Endothelial cell of umbilical vein (primary cell): Measurements from ENCODE around the gene SELENBP1. TPM values are rescaled to one million over a fixed set of nuclear protein-coding genes. Genes with fewer than 3 reads are reported as not detected.

ENCODE experiments used
- BruUV-seq: library from RNA; stranded (reverse); fragments of 400-500 nt; replicated peaks from 2 replicates; lab custom pipeline; 2021; lab: Mats Ljungman, UMichigan
- CTCF ChIA-PET: fragments of 300-600, 350-600 bp; sonication (Branson Sonifier 250); formaldehyde crosslinking; loops from one replicate; lab custom pipeline; 2021; ENCODE audit warnings: antibody characterized with exemption, inconsistent platforms; lab: Charles Lee
- POLR2A ChIA-PET: fragments of 300-600, 350-600 bp; sonication (Branson Sonifier 250); formaldehyde crosslinking; loops from one replicate; lab custom pipeline; 2021; ENCODE audit warnings: antibody characterized with exemption, inconsistent platforms; lab: Charles Lee
- DNase-seq: peaks from one replicate; pipeline ENCODE4 v3.0.0-alpha.2; 2011; ENCODE audit warnings: low read depth, low spot score
- FAIRE-seq: peaks from 2 replicates; lab custom pipeline; 2011; peaks lifted over from hg19 to GRCh38; lab: Jason Lieb, UNC
- H2AFZ ChIP-seq: 2 replicates; pipeline ENCODE4 v1.6.0; 2012; ENCODE audit warnings: low read depth, low read length, control low read depth, inconsistent platforms
- H3K27ac ChIP-seq: 2 replicates; pipeline ENCODE4 v1.5.1; 2011; ENCODE audit warnings: low read depth, mild to moderate bottlenecking, control low read depth, low read length, moderate library complexity; ENCODE audit not compliant: insufficient read depth
- H3K27me3 ChIP-seq, 2 experiments: 2 replicates each; pipeline versions ENCODE4 v1.6.0 to v1.6.1; 2011; ENCODE audit warnings: low read length in 2 of 2, mixed read lengths in 1 of 2; ENCODE audit not compliant: control insufficient read depth in 2 of 2, insufficient read depth in 2 of 2
- H3K36me3 ChIP-seq, 2 experiments: 2 replicates in 1 of 2; 3 replicates in 1 of 2; pipeline ENCODE4 v1.5.1; 2011; ENCODE audit warnings: low read length in 2 of 2, mild to moderate bottlenecking in 1 of 2, moderate library complexity in 1 of 2; ENCODE audit not compliant: control insufficient read depth in 2 of 2, insufficient read depth in 2 of 2; ENCODE audit errors: extremely low read depth in 1 of 2
- H3K4me1 ChIP-seq: 3 replicates; pipeline ENCODE4 v1.5.1; 2011; ENCODE audit warnings: mild to moderate bottlenecking, low read length; ENCODE audit not compliant: control insufficient read depth, insufficient read depth; ENCODE audit errors: extremely low read depth
- H3K4me2 ChIP-seq: 2 replicates; pipeline ENCODE4 v1.6.1; 2011; ENCODE audit warnings: low read length, control low read depth, mixed read lengths; ENCODE audit not compliant: insufficient read depth
- H3K4me3 ChIP-seq, 3 experiments: fragments of 200-600 bp in 1 of 3; sonication (generic), shearing (Covaris generic) in 1 of 3; replicated peaks in 1 of 3; 2 replicates each; pipeline ENCODE4 v1.5.1; 2011 to 2016; ENCODE audit warnings: control low read depth in 3 of 3, low read length in 3 of 3, mild to moderate bottlenecking in 2 of 3, inconsistent platforms in 1 of 3, low read depth in 1 of 3, moderate library complexity in 1 of 3; ENCODE audit not compliant: insufficient read depth in 1 of 3
- H3K79me2 ChIP-seq: 2 replicates; pipeline ENCODE4 v1.6.0; 2012; ENCODE audit warnings: low read length, inconsistent platforms; ENCODE audit not compliant: control insufficient read depth, insufficient read depth
- H3K9ac ChIP-seq: replicated peaks from 2 replicates; pipeline ENCODE3; 2011; ENCODE audit warnings: low read length, control low read depth; ENCODE audit not compliant: insufficient read depth; ENCODE audit errors: extremely low read depth
- H3K9me1 ChIP-seq: replicated peaks from 3 replicates; pipeline ENCODE4 v1.6.0; 2011; ENCODE audit warnings: mild to moderate bottlenecking, low read length; ENCODE audit not compliant: control insufficient read depth, insufficient read depth; ENCODE audit errors: extremely low read depth
- H3K9me3 ChIP-seq: replicated peaks from 2 replicates; pipeline ENCODE4 v1.5.1; 2012; ENCODE audit warnings: low read length, inconsistent platforms; ENCODE audit not compliant: control insufficient read depth, insufficient read depth
- H4K20me1 ChIP-seq: replicated peaks from 2 replicates; pipeline ENCODE3; 2011; ENCODE audit warnings: mild to moderate bottlenecking, low read length; ENCODE audit not compliant: control insufficient read depth, insufficient read depth; ENCODE audit errors: extremely low read depth
- EZH2 ChIP-seq: IDR thresholded peaks from 2 replicates; pipeline ENCODE4 v1.6.1; 2012; ENCODE audit warnings: borderline replicate concordance, low read depth, mild to moderate bottlenecking, moderate library complexity, low read length, inconsistent platforms; ENCODE audit not compliant: severe bottlenecking
- GATA2 ChIP-seq: IDR thresholded peaks from 2 replicates; pipeline ENCODE4 v1.7.0; 2011; ENCODE audit warnings: low read depth, mild to moderate bottlenecking, moderate library complexity, mixed read lengths, low read length; ENCODE audit not compliant: insufficient read length, insufficient read depth
- JUN ChIP-seq: IDR thresholded peaks from 2 replicates; pipeline ENCODE4 v1.6.1; 2011; ENCODE audit warnings: borderline replicate concordance, low read depth; ENCODE audit not compliant: insufficient read length, insufficient read depth
- POLR2A ChIP-seq: IDR thresholded peaks from 2 replicates; pipeline ENCODE4 v1.6.1; 2012; ENCODE audit warnings: low read depth, mild to moderate bottlenecking, control low read depth, low read length
- POLR2AphosphoS5 ChIP-seq: IDR thresholded peaks from 2 replicates; pipeline ENCODE4 v1.6.1; 2012; ENCODE audit warnings: low read depth, mild to moderate bottlenecking, control low read depth, low read length, moderate library complexity; ENCODE audit not compliant: insufficient read depth
- dilution Hi-C: fragments of 300-500 bp; cut with MboI; formaldehyde crosslinking; loops from one replicate; pipeline ENCODE4 v1.15.0; 2019; ENCODE audit warnings: low sequenced_read_pairs; ENCODE audit not compliant: extremely low pct_ligation_motif_present
- intact Hi-C: fragments of 100-400 bp; cut with micrococcal nuclease; formaldehyde crosslinking; loops from one replicate; pipeline ENCODE4 v1.10.0; 2022
- polyA plus RNA-seq, 4 experiments: library from polyadenylated mRNA; depleted of rRNA in 3 of 4; stranded (reverse) in 3 of 4; unstranded in 1 of 4; fragments of >200 nt; gene quantifications; 2 replicates each; pipeline versions ENCODE4 v1.2.1 to v1.2.3, GENCODE V29; 2011 to 2012; ENCODE audit warnings: missing spikeins in 1 of 4
- total RNA-seq: library from RNA; stranded (reverse); gene quantifications from 2 replicates; pipeline ENCODE4 v1.2.3, GENCODE V29; 2021
- TF ChIP-seq, protein P1 (sequence below): IDR thresholded peaks from 2 replicates; pipeline ENCODE4 v1.6.1; 2011; ENCODE audit not compliant: insufficient read depth, insufficient read length
- TF ChIP-seq, protein P2 (sequence below), 2 donors: IDR thresholded peaks; 1 replicate in 1 of 2; 2 replicates in 1 of 2; pipeline ENCODE4 v1.5.1; 2011; ENCODE audit warnings: low read length in 2 of 2, mild to moderate bottlenecking in 2 of 2, moderate library complexity in 2 of 2, control low read depth in 1 of 2, inconsistent platforms in 1 of 2, low read depth in 1 of 2; ENCODE audit not compliant: insufficient read depth in 1 of 2; ENCODE audit errors: extremely low read depth in 1 of 2

The SELENBP1 gene
- total and polyA plus RNA-seq, 2 donors (not counting 3 experiments of a cell fraction or from before 2014, with no cell fraction given), result 18.0 to 40.6 TPM

DNA sequence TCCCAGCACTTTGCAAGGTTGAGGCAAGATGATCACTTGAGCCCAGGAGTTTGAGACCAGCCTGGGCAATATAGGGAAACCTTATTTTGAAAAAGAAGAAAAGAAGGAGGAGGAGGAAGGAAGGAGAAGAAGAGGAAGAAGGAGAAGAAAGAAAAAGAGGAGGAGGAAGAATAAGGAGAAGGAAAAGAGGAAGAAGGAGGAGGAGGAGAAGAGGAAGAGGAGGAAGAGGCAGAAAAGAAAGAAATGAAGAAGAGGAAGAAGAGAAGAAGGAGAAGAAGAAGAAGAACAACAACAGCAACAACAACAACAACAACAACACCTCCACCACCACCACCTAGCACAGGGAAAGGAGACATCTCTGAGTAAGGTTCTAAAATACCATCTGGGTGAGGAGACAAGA, 10.6 kb downstream of the SELENBP1 start:
- no peak for FAIRE-seq
- Histone ChIP-seq H3K4me3 (no peak overlapping the region), H3K4me2 (no peak overlapping the region), H3K27ac (no peak overlapping the region), H3K9ac (no peak overlapping the region), H3K27me3 (no peaks in the 10 kb centered on the region), H3K9me1 (no peaks in the 10 kb centered on the region), H3K36me3 (no peaks in the 10 kb centered on the region), H3K9me3 (no peaks in the 10 kb centered on the region), H2AFZ (no peak overlapping the region), H3K4me1 (no peaks in the 10 kb centered on the region), H4K20me1 (no peaks in the 10 kb centered on the region), H3K79me2 (no peaks in the 10 kb centered on the region)
- dilution Hi-C loops (no loop called here), intact Hi-C loops (no loop called here)
- ChIA-PET POLR2A (interaction anchor here (0.6 kb wide), 2 partner anchors 9 to 77 kb away, joined by 3 read pairs; no protein-coding TSS in a partner anchor), CTCF (no interaction called here)
- TF ChIP-seq POLR2AphosphoS5, result no peak
- no peak for TF ChIP-seq GATA2
- TF ChIP-seq POLR2A, result no peak
- TF ChIP-seq, protein P1, sequence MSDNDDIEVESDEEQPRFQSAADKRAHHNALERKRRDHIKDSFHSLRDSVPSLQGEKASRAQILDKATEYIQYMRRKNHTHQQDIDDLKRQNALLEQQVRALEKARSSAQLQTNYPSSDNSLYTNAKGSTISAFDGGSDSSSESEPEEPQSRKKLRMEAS, result no peak
- no peak for DNase-seq
- no TSS peak for BruUV-seq

DNA sequence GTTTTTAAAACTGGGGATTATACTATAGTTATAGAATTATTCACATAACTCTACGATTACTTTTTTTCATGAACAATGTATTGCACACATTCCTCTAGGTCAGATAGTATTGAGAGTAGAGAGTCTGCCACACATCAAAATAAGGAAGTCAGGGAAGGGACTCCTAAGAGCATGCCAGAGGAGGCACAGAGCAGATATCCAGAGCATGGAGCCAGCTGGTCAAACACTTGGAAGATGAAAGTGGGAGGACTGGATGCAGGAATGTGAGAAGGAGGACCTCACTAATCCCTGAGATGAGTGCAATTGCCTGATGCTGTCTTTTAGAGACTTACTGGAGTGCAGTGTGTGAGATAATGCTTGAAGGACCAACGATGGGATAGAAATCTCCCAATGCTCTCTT, 15.8 kb downstream of the SELENBP1 start:
- Histone ChIP-seq H3K4me2 (no peak overlapping the region), H3K27me3 (no peaks in the 10 kb centered on the region), H3K79me2 (no peaks in the 10 kb centered on the region), H3K9me3 (no peaks in the 10 kb centered on the region), H2AFZ (no peak overlapping the region), H3K4me3 (no peak overlapping the region), H3K4me1 (no peaks in the 10 kb centered on the region), H3K9ac (no peak overlapping the region), H4K20me1 (no peaks in the 10 kb centered on the region), H3K9me1 (no peaks in the 10 kb centered on the region), H3K27ac (no peak overlapping the region), H3K36me3 (no peaks in the 10 kb centered on the region)
- no peak for FAIRE-seq
- dilution Hi-C loops, result no loop called here
- no TSS peak for BruUV-seq
- POLR2A ChIA-PET, result interaction anchor here (0.6 kb wide), 1 partner anchor 22 kb away, joined by 3 read pairs; no protein-coding TSS in a partner anchor
- no peak for DNase-seq
- intact Hi-C loops, result no loop called here
- CTCF ChIA-PET, result interaction anchor here (1.0 to 1.6 kb wide), 4 partner anchors 16 to 56 kb away, joined by 3 to 8 read pairs (median 4); no protein-coding TSS in a partner anchor
- TF ChIP-seq POLR2AphosphoS5 (no peak), EZH2 (no peak), JUN (no peak)
- TF ChIP-seq, protein P2, sequence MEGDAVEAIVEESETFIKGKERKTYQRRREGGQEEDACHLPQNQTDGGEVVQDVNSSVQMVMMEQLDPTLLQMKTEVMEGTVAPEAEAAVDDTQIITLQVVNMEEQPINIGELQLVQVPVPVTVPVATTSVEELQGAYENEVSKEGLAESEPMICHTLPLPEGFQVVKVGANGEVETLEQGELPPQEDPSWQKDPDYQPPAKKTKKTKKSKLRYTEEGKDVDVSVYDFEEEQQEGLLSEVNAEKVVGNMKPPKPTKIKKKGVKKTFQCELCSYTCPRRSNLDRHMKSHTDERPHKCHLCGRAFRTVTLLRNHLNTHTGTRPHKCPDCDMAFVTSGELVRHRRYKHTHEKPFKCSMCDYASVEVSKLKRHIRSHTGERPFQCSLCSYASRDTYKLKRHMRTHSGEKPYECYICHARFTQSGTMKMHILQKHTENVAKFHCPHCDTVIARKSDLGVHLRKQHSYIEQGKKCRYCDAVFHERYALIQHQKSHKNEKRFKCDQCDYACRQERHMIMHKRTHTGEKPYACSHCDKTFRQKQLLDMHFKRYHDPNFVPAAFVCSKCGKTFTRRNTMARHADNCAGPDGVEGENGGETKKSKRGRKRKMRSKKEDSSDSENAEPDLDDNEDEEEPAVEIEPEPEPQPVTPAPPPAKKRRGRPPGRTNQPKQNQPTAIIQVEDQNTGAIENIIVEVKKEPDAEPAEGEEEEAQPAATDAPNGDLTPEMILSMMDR (IDR thresholded peaks at IDR 0.05; ENCODE audit: extremely low read depth in 1 of 2, insufficient read depth in 1 of 2, low read depth in 1 of 2, low read length in 2 of 2), result no peak
